Neural cell (in vitro differentiated cells): Measurements from ENCODE around the gene SIRT1. TPM values are rescaled to one million over a fixed set of nuclear protein-coding genes. Genes with fewer than 3 reads are reported as not detected.
"Not testable (repeated sequence)": the region's sequence is repeated elsewhere in the genome, so short reads cannot be mapped to it uniquely, and the experiment has no call there.

Experiments
- H2AFZ ChIP-seq: fragments of 200-600, 300-800 bp; sonication (generic), shearing (Covaris generic); 2 replicates; pipeline ENCODE4 v1.6.0; 2014; ENCODE audit warnings: low read depth, mild to moderate bottlenecking, antibody characterized with exemption, low read length, moderate library complexity
- H3F3A ChIP-seq: fragments of 200-600 bp; shearing (Covaris generic); 2 replicates; pipeline ENCODE4 v1.6.1; 2016; ENCODE audit warnings: mild to moderate bottlenecking, moderate library complexity, mixed read lengths, antibody characterized with exemption, low read length; ENCODE audit not compliant: insufficient read depth, poor library complexity, severe bottlenecking
- H3K27ac ChIP-seq: fragments of 200-600, 300-800 bp; sonication (generic), shearing (Covaris generic); 2 replicates; pipeline ENCODE4 v1.5.1; 2014; ENCODE audit warnings: mild to moderate bottlenecking, low read length, moderate library complexity
- H3K27me3 ChIP-seq: fragments of 300-800, 200-600 bp; sonication (generic), shearing (Covaris generic); 2 replicates; pipeline ENCODE4 v1.6.0; 2014; ENCODE audit warnings: mild to moderate bottlenecking, low read depth, low read length, moderate library complexity; ENCODE audit not compliant: insufficient read depth
- H3K36me3 ChIP-seq: fragments of 300-800, 200-600 bp; sonication (generic), shearing (Covaris generic); 2 replicates; pipeline ENCODE4 v1.5.1; 2014; ENCODE audit warnings: mild to moderate bottlenecking, antibody characterized with exemption, low read length, moderate library complexity; ENCODE audit not compliant: insufficient read depth
- H3K4me2 ChIP-seq: fragments of 300-800, 200-600 bp; sonication (generic), shearing (Covaris generic); 2 replicates; pipeline ENCODE4 v1.6.0; 2014; ENCODE audit warnings: mild to moderate bottlenecking, low read length
- H3K4me3 ChIP-seq: fragments of 300-800, 200-600 bp; sonication (generic), shearing (Covaris generic); 2 replicates; pipeline ENCODE4 v1.5.1; 2014; ENCODE audit warnings: mild to moderate bottlenecking, low read length, moderate library complexity
- H3K79me2 ChIP-seq: fragments of 200-600 bp; shearing (Covaris generic); replicated peaks from 2 replicates; pipeline ENCODE4 v1.6.0; 2014; ENCODE audit warnings: mild to moderate bottlenecking, low read length, moderate library complexity; ENCODE audit not compliant: insufficient read depth
- H3K9ac ChIP-seq: fragments of 300-800, 200-600 bp; sonication (generic), shearing (Covaris generic); 2 replicates; pipeline ENCODE4 v1.6.1; 2016; ENCODE audit warnings: mild to moderate bottlenecking, low read length, mixed read lengths
- H3K9me2 ChIP-seq: fragments of 200-600 bp; shearing (Covaris generic); 2 replicates; pipeline ENCODE4 v1.6.1; 2016; ENCODE audit warnings: mild to moderate bottlenecking, low read length, mixed read lengths; ENCODE audit not compliant: insufficient read depth
- H3K9me3 ChIP-seq: fragments of 200-600, 300-800 bp; sonication (generic), shearing (Covaris generic); 2 replicates; pipeline ENCODE4 v1.6.1; 2016; ENCODE audit warnings: mild to moderate bottlenecking, mixed run types, low read length, moderate library complexity, mixed read lengths
- H4K20me1 ChIP-seq: fragments of 200-600 bp; shearing (Covaris generic); 2 replicates; pipeline ENCODE4 v1.6.1; 2016; ENCODE audit warnings: mild to moderate bottlenecking, mixed run types; ENCODE audit not compliant: insufficient read depth
- CTCF ChIP-seq: fragments of 450-650 bp; IDR thresholded peaks from 2 replicates; pipeline ENCODE4 v1.5.1; 2014; ENCODE audit warnings: antibody characterized with exemption, mild to moderate bottlenecking, moderate library complexity; ENCODE audit not compliant: poor library complexity, severe bottlenecking
- EP300 ChIP-seq: fragments of 450-650 bp; conservative IDR thresholded peaks from 2 replicates; pipeline ENCODE4 v1.6.1; 2014; ENCODE audit warnings: antibody characterized with exemption, mild to moderate bottlenecking, moderate library complexity; ENCODE audit not compliant: poor library complexity, severe bottlenecking
- MXI1 ChIP-seq: fragments of 450-650 bp; conservative IDR thresholded peaks from 2 replicates; pipeline ENCODE4 v1.6.1; 2014; ENCODE audit warnings: antibody characterized with exemption, mild to moderate bottlenecking; ENCODE audit not compliant: poor library complexity, severe bottlenecking
- RAD21 ChIP-seq: fragments of 450-650 bp; conservative IDR thresholded peaks from 2 replicates; pipeline ENCODE4 v1.6.1; 2014; ENCODE audit warnings: antibody characterized with exemption, mild to moderate bottlenecking, moderate library complexity
- SMC3 ChIP-seq: fragments of 450-650 bp; conservative IDR thresholded peaks from 2 replicates; pipeline ENCODE4 v1.6.1; 2014; ENCODE audit warnings: antibody characterized with exemption, mild to moderate bottlenecking, moderate library complexity; ENCODE audit not compliant: poor library complexity
- polyA plus RNA-seq: library from polyadenylated mRNA; depleted of rRNA; stranded (reverse); fragments of >200 nt; gene quantifications from 2 replicates; pipeline ENCODE4 v1.2.3, GENCODE V29; 2014
- small RNA-seq, 3 experiments: library from RNA; depleted of rRNA; stranded (forward); fragments of <200 nt; gene quantifications; one replicate each; pipeline ENCODE3, GENCODE V24; 2012

Gene SIRT1
- polyA plus RNA-seq, 1 donor from 2014 or later = 38.6 TPM

- no peak overlapping the region for H3K4me2 ChIP-seq
- H3K79me2 ChIP-seq = no peaks in the 10 kb centered on the region
- H3K9me3 ChIP-seq = no peaks in the 10 kb centered on the region
Observed at GRCh38 chr10:67959839-67960476, 75.5 kb downstream of the SIRT1 start.

DNA sequence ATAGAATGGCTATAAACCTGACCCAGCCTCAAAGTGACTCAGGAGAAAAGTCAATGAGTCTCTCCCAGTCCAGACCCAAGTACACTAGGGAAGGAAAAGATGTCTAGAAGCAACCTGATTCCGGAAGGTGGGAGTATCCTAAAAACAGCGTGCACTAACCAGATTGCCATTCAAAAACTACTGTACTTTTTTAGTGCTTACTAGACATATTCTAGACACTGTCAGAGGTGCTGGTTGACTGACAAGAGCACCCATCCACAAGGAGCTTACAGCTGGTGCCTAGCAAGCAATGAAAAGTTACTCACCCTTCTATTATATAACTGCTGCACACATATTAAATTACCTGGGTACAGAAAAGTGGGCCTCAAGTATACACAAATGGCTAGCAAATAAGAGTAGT lies 81.0 kb downstream of the SIRT1 start:
- H2AFZ ChIP-seq = no peak overlapping the region
- H3F3A ChIP-seq = no peaks in the 10 kb centered on the region
- no peak overlapping the region for H3K27ac ChIP-seq
- H3K79me2 ChIP-seq = no peaks in the 10 kb centered on the region
- H3K9ac ChIP-seq = no peak overlapping the region
- H3K36me3 ChIP-seq = no peaks in the 10 kb centered on the region
- H3K9me2 ChIP-seq = no peaks in the 10 kb centered on the region
- no peak overlapping the region for H3K4me2 ChIP-seq
- TF ChIP-seq MXI1 = no peak
- TF ChIP-seq SMC3 = no peak
- no peak for TF ChIP-seq RAD21
- no peak for TF ChIP-seq CTCF
- TF ChIP-seq EP300 = no peak
- no peak overlapping the region for H3K4me3 ChIP-seq
- no peaks in the 10 kb centered on the region for H3K9me3 ChIP-seq
- H4K20me1 ChIP-seq = no peaks in the 10 kb centered on the region
- H3K27me3 ChIP-seq = no peaks in the 10 kb centered on the region

More at GRCh38 chr10:67959839-67960476, 75.5 kb downstream of the SIRT1 start:
- no peak overlapping the region for H3K9ac ChIP-seq
- no peak overlapping the region for H2AFZ ChIP-seq
- no peaks in the 10 kb centered on the region for H3K9me2 ChIP-seq
- no peak for TF ChIP-seq EP300
- H3K36me3 ChIP-seq = no peaks in the 10 kb centered on the region
- no peaks in the 10 kb centered on the region for H3F3A ChIP-seq
- H4K20me1 ChIP-seq = no peaks in the 10 kb centered on the region
- H3K27ac ChIP-seq = no peak overlapping the region
- no peak overlapping the region for H3K4me3 ChIP-seq
- no peaks in the 10 kb centered on the region for H3K27me3 ChIP-seq

DNA sequence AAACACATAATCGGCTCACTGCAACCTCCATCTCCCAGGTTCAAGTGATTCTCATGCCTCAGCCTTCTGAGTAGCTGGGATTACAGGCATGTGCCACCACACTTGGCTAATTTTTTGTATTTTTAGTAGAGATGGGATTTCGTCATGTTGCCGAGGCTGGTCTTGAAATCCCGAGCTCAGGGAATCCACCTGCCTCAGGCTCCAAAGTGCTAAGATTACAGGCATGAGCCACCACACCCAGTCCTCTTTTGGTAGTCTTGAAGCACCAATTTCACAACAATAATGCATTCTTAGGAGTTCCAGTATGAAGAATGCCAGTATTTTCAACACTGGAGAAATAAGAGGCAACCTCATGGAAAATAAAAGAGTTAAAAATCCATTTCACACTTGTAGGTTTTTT lies 81.6 kb downstream of the SIRT1 start:
- H3K27ac ChIP-seq, H3K36me3 ChIP-seq, H3K9me3 ChIP-seq, H3K27me3 ChIP-seq, H3K4me3 ChIP-seq, H3K9ac ChIP-seq, H3K9me2 ChIP-seq, H3K79me2 ChIP-seq, H3K4me2 ChIP-seq, H4K20me1 ChIP-seq, H2AFZ ChIP-seq, H3F3A ChIP-seq: not testable (repeated sequence)

Small RNA genes lying within 50 kb of the gene (small RNA-seq; reads per million reads assigned to genes)
- gene RNU6-523P = 0 reads per million in 3 experiments

Other genes starting within 250 kb of the SIRT1 start
- 0.06 and 0.14 TPM in 2 replicates for gene CTNNA3, start 188.5 kb upstream of the SIRT1 start, polyA plus RNA-seq
- 22.3 and 32.2 TPM in 2 replicates for gene DNAJC12, start 46.5 kb upstream of the SIRT1 start, polyA plus RNA-seq
- gene HERC4, start 190.6 kb downstream of the SIRT1 start, polyA plus RNA-seq = 45.6 and 52.5 TPM in 2 replicates
- not detected in 2 replicates for gene MYPN, start 224.8 kb downstream of the SIRT1 start, polyA plus RNA-seq